DMS 273 (cell line): ENCODE data around the gene ZNF334.

Experiments used
- DNase-seq: peaks from one replicate; lab custom pipeline; 2025; ENCODE audit not compliant: unreplicated experiment; lab: John Stamatoyannopoulos, UW

Gene ZNF334

DNA sequence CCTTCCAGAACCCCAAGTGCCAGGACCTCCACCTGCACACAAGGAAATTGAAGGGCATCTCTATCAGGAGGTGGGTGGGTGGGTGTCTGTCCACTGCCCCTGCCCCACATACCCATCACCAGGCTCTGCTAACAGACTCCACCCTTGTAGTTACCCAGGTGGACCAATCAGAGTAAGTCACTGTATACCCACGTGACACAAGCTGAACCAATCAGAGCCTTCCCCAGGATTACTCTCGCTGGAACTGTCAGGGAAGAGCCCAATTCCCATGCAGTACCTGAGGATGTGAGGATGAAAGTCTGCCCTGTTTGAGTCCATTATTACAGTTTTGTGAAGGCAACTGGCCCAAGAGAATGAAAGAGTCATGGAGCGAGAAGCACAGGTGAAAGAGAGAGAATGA lies 32.9 kb upstream of the ZNF334 start:
- no peak for DNase-seq

DNA sequence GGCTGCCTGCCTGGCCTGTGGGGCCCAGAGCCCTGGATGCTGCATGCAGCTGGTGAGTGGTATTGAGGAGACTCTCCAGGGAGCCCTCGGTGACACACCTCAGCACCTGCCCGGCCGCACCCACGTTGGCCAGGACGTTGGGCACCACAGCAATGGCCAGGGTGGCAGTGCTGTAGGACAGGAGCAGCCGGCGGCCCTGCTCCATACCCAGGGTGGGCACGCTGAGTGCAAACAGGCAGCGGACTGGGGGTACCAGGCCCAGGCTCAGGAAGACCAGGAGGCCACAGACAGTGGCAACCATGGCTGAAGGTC lies 32.4 kb upstream of the ZNF334 start:
- no peak for DNase-seq

DNA sequence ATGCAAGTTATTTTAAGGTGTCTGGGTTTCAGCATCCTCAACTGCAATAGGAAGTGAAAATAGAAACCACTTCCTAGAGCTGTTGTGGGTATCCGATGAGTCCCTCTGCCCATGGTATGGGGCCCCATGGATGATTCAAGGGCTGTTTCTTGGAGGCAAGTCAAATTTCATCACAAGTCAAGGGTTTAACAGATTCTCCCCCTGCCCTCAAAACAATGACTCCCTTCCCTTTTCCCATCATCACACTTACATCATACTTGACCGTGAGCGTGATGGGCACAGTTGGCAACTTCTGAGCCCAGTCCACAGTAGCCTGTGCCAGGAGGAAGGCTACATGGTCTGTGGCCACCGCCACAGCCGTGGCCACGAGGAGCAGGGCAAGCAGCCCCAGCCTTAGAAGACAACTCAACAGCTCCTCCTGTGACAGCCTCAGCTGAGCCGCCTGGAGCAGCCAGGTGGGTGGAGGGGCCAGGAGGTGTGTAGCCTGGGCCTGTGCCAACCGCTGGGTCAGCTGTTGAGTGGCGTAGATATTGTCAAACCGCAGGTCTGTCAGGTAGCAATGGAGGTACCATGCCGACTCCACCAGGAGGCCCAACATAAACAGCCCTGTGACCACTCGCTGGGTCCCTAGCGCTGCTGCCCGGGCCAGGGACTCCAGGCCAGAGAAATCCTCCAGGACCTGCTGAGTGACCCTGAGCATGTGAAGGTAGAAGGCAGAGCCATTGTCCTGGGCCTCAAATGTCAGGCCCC lies 31.9 kb upstream of the ZNF334 start:
- DNase-seq: no peak

DNA sequence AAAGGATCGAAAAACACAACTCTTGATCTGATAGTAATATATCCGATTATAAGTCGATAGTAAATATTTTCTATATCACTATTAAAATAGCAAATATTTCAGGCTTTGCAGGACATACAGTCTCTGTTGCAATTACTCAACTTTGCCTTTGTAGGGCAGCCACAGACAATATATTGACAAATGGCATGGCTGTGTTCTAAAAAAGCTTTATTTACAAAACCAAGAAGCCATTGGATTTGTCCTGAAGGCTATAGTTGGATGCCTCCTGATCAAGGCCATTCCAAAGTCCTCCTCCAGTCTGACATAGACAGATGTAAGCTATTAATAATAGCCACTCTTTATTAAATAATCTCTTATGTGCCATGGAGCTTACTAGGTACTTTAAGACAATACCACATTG lies 31.2 kb upstream of the ZNF334 start:
- no peak for DNase-seq

DNA sequence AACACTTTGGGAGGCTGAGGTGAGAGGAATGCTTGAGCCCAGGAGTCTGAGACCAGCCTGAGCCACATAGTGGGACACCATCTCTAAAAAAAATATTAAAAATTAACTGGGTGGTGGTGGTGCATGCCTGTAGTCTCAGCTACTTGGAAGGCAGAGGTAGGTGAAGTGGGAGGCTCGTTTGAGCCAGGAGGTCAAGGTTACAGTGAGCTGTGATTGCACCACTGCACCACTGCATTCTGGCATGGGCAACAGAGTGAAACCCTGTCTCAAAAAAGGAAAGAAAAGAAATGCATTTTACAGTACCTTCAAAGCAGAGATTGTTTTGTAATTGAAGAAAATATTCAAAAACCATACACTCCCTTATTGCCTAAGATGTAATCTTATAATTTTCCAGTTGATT lies 30.6 kb upstream of the ZNF334 start:
- no peak for DNase-seq

DNA sequence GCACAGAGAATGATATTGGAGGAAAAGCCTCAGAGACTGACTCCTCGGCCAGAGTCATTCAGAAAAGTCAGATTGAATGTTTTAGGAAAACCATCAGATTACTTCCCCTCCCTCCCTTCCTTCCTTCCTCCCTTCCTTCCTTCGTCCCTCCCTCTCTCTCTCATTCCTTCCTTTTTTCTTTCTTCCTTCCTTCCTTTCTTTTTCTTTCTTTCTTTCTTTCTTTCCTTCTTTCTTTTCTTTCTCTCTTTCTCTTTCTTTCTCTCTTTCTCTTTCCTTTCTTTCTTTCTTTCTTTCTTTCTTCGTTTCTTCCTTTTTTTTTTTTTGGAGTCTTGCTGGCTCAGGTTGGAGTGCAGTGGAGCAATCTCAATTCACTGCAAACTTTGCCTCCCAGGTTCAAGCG lies 29.7 kb upstream of the ZNF334 start:
- no peak for DNase-seq

DNA sequence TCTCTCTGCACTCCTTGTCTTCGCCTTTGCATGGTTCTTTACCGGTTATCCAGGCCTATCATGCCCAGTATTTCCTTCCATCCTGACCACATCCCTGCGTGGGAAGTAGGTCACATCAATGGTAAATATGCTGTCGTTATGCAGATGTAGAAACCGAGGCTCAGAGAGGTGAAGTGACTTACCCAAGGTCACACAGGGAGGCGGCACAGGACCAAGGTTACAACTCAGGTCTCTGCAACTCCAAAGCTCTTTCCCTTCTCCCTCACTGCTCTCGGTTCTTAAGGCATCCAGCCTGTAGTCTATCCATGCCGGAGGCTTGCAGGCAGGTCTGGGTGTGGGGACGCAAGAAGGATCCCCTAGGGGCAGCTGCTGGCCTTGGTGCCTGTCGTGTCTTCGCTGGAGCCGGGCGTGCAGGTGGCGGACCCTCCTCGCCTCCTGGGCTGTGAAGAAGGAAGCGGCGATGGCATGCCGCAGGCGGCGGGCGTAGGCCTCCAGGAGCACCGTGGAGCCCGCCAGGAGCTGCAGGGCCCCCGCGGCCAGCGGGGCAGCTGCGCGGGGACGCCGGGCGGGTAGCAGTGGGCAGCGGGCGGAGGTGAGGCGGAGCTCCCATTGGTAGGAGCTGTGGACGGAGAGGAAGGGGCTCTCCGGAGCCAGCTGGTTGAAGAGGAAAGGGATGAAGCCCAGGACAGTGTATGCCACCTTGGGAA lies 28.0 kb upstream of the ZNF334 start:
- no peak for DNase-seq

DNA sequence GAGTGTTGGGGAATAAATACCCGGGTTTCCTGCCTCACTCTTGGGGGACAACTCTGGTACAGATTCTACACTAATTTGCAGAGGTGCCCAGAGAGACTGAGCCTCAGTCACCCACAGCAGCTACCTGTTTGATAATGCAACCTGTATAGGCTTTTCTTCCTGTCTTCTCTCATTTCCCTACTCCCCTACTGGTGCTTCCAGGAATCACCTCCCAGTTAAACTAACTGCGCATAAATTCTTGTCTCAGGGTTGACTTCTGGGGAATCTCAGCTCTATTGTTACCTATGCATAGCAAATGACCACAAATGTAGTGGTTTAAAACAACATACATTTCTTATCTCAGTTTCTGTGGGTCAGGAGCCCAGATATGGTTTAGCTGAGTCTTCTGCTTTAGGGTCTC lies 25.8 kb upstream of the ZNF334 start:
- no peak for DNase-seq

DNA sequence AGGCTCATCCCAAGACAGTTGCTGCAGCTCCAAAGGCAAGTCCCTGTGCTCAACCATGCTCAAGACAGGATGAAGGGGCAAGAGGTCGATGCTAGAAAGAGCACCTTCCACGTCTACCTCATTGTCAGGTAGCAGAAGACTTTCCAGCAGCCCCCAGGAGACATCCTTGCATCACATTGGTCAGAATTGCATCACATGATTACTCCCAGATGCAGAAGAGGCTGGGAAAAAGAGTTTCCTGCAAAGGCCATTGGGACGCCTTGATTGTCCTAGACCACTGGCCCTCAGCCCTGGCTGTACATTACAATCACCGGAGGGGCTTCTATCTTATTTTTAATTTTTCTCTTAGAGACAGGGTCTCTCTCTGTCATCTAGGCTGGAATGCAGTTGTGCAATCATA lies 17.3 kb upstream of the ZNF334 start:
- no peak for DNase-seq

DNA sequence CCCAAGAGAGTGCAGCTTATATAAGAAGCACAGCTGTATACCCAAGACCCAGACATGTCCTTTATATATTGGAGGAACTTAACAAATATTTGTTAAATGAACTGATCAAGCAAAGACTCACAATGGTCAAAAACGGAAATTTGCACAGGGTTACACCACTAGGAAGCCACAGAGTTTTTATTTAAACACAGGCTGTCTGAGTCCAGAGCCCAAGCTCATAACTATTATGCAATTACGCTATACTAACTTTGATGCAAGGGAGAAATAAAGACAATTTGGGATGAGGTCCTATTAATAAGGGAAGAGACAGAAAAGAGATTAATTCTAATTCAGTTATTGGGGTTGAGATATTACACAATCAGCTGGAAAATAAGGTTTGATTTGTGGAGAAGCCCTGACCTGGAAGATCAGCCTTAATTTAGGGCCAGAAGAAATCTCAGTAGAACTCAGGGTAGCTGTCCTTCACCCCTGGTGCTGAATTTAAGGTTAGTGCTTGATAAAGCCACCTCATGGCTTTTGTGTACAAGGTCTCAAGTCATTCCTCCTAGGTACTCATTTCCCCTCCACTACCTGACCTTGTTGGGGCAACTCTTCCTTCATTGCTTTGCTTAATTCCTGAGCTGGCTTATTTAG lies 10.5 kb upstream of the ZNF334 start:
- DNase-seq: no peak

DNA sequence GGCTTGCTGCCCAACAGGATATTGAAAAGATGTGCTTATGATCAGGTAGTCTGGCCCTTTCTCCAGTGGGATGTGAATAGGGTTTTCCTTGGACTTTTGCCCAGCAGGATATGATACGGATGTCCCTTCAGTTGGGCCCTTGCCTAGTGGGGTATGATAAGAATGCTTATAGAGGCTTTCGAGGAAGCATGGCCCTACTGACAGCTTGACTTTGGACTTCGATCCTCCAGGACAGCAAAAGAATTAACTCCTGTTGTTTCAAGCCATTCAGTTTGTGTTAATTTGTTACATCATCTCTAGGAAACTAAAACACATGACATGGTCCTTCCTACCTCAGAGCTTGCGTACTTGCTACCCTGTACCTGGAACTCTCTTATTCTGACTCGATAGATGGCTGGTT lies 9.7 kb upstream of the ZNF334 start:
- no peak for DNase-seq

DNA sequence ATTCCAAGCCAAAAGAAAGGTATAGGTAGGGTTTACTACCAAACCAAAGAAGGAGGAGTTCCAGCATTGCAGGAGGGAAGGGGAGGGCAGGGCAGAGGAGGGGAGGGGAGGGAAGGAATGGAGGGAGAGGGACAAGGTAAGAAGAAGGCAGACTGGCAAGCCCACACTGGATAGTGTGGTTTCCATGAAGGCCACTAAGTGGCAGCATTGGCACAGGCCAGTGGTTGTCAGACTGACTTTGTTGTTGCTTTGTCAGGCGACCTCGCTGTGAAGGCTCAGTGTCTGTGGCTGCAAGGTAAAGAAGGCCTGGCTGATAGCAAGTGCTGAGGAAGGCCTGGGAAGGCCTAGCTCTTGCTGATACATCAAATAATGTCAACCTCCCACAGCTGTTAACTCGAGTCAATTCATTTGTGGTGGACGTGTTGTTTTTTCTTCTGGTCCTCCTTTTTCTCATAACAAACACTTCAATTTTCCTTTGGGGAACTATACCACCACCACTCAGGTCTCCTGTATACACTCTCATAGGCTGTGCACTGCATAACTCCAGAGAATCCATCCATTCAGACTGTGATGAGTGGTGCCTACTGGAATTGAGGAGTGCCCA lies 7.7 kb upstream of the ZNF334 start:
- DNase-seq: peak; percentile 78

DNA sequence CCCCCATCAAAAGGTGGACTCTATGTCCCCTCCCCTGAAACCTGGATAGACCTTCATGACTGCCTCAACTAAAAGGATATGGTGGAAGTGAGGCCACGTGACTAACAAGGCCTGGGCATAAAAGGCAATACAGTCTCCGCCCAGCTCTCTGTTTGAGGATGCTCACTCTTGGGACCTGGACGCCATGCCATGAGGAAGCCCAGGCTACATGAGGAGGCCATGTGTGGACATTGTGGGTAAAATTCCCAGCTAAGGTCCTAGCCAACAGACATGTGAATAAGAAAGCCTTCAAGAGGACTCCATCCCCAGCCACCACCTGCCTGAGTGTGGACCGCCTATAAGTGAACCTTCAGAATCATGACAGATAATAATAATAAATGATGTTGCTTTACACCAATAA lies 7.2 kb upstream of the ZNF334 start:
- no peak for DNase-seq

DNA sequence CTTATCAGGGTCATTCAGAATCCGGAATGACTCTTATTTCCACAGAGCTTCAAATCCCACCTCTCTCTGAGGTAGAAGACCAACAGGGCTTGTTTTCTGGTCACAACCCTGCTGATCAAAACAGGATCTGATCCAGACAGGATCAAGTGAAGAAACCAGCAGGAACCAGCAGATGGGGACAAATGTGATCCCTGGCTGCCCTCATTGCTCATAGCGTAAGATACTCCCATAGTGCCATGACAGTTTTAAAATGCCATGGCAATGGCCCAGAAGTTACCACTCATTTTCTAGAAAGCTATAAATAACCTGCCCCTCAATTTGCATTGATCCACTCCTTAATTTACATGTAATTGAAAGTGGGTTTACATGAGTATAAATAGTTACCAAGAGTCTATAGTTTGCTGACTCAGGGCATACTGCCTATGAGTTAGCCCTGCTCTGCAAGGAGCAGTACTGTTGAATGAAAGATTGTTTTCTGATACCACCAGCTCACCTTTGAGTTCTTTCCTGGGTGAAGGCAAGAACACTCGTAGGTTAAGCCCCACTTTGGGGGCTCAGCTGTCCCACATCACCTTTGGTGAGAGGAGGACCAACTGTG lies 6.2 kb upstream of the ZNF334 start:
- no peak for DNase-seq

DNA sequence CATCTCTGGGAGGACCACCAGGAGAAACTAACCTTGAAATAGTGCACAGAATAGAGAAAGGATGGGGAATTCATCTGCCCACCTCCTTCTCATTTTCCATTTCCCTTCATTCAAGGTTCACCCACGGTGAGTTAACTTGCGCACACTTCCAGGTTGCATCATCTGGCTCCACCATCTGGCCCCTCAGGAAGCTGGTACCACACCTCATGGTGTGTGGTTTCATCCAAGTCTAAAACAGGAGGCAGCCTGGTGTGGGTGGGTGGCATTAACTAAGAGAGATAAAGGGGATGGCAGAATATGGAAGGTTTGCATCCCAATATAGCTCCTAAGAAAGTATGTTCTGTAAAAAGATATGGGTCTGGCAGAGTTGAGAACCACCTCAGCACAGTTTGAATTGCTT lies 3.8 kb downstream of the ZNF334 start:
- peak; percentile 92 for DNase-seq

DNA sequence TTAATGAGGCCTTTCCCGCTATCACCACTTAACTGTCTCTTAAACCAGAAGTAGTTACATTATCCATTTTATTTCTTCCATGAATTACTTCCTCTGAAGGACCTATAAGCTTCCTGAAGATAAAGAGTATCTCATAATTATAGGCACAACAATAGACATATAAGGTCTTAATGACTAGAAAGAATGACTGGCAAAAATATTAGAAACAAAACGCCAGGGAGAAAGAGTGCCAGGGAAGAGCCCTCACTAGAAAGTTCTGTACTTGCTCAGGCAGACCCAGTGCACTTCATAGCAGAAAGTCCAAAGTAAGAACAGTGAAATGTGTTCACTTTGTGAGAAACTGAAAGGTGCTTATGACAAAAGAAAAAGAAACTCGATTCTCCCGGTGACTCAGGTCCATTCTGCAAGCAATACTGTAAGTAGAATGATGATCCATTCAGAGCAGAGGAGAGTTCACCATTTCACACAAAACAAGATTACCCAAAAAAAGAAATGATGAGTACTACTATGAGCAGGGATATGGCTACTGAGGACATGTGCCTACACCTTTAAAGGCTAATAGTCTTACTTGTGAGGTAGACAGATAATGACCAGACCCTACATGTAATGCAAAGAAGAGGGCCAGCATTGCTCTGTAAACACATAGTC lies 5.5 kb downstream of the ZNF334 start:
- DNase-seq: no peak

DNA sequence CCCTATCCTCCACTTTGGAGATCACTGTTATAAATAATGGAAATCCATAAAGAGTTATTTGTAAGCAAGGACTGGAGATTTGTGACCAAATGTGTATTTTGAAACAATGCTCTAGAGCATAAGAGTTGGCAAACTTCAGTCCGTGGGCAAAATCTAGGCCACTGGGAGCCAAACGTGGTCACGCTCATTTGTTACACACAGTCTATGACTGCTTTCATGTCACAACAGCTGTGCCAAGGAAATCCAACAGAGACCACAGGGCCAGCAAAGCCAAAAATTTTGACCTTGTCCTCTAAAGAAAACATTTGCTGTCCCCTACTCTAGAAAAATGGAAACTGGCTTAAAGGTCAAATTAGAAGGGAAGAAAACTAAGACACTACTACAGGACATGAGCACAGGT lies 7.9 kb downstream of the ZNF334 start:
- no peak for DNase-seq

DNA sequence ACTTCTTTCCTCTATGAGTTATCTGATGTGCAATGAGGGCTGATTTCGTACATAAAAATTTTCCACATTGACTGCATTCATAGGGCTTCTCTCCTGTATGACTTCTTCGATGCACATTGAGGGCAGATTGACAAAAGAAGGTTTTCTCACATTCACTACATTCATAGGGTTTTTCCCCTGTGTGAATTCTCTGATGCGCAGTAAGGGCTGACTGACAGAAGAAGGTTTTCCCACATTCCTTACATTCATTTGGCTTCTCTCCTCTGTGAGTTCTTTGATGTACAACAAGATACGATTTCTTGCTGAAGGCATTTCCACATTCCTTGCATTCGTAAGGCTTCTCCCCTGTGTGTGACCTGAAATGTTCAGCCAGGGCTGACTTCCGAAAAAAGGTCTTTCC lies 11.4 kb downstream of the ZNF334 start:
- DNase-seq: no peak

DNA sequence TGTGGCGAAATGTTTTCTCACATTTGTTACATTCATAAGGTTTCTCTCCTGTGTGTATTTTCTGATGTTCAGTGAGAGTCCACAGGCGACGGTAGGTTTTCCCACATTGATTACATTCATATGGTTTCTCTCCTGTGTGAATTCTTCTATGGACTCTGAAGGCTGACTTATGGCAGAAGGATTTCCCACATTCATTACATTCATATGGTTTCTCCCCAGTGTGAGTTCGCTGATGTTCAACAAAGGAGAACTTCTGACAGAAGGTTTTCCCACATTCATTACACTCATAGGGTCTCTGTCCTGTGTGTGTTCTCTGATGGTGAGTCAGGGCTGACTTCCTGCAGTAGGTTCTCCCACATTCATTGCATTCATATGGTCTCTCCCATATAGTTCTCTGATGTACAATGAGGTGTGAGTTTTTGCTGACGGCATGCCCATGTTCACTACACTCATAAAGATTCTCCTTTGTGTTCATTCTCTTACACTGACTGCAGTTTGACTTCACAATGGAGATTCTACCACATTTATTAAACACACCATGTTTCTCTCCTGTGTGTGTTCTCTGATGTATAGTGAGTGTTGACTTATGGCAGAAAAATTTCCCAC lies 11.9 kb downstream of the ZNF334 start:
- DNase-seq: no peak

DNA sequence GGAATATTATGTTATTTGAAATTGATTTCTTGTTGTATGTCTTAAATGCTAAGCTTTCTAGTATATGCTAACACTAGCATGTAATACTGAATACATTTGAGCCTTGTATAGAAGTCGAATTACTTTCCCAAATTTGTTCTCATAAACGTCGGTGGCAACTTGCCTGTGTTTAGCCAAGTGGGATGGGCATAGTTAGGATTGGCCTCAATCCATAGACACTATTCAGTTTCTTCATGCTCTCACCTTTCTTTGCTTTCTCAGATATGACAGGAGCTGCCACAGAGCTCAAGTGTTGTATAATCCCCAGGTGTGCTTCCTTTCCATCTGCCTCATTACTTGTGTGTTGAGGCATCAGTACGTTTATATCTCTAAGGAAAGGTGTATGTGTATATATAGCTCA lies 19.3 kb downstream of the ZNF334 start:
- DNase-seq: no peak

DNA sequence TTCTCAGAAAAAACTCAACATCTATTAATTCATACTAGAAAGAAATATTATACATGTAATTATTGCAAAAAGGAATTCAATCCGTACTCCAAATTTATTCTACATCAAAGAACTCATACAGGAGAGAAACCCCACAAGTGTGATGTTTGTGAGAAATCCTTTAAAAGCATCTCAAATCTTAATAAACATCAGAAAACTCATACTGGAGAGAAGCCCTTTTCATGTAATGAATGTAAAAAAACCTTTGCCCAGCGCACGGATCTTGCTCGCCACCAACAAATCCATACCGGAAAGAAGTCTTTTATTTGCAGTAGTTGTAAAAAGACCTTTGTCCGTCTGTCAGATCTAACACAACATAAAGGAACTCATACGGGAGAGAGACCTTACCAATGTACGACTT lies 22.0 kb downstream of the ZNF334 start:
- DNase-seq: no peak
